H1 (cell line): ENCODE measurements around the gene CKAP2L. TPM values are rescaled to one million over a fixed set of nuclear protein-coding genes. Genes with fewer than 3 reads are reported as not detected.
A peak's percentile ranks its signal among the peaks of the same experiment; 100 is the strongest.

Source experiments
- CTCF ChIA-PET: fragments of 300-600 bp; sonication (Branson Sonifier 250); formaldehyde crosslinking; loops from one replicate; lab custom pipeline; 2021; ENCODE audit not compliant: partially characterized antibody; lab: Charles Lee
- POLR2A ChIA-PET: fragments of 300-600 bp; sonication (Branson Sonifier 250); formaldehyde crosslinking; loops from one replicate; lab custom pipeline; 2021; ENCODE audit warnings: inconsistent platforms; ENCODE audit not compliant: partially characterized antibody; lab: Charles Lee
- DNase-seq, 2 experiments: peaks; one replicate each; pipeline versions ENCODE4 v3.0.0 to v3.0.0-alpha.2; 2010 to 2022; ENCODE audit warnings: low spot score in 2 of 2, low read depth in 1 of 2, mixed read lengths in 1 of 2
- FAIRE-seq: peaks from 2 replicates; lab custom pipeline; 2011; peaks lifted over from hg19 to GRCh38; lab: Jason Lieb, UNC
- H2AFZ ChIP-seq: 2 replicates; pipeline ENCODE4 v1.8.1; 2012; ENCODE audit warnings: low read length, inconsistent platforms
- H2AK5ac ChIP-seq: 2 replicates; pipeline ENCODE4 v1.6.1; 2013; ENCODE audit warnings: low read depth, low read length
- H2BK120ac ChIP-seq: replicated peaks from 2 replicates; pipeline ENCODE3; 2013; ENCODE audit warnings: low read depth, low read length, inconsistent platforms
- H2BK12ac ChIP-seq: 2 replicates; pipeline ENCODE4 v1.6.1; 2013; ENCODE audit warnings: low read depth, low read length
- H2BK15ac ChIP-seq: 2 replicates; pipeline ENCODE4 v1.6.1; 2013; ENCODE audit warnings: low read length
- H2BK20ac ChIP-seq: 2 replicates; pipeline ENCODE4 v1.6.1; 2013; ENCODE audit warnings: low read length
- H2BK5ac ChIP-seq: 2 replicates; pipeline ENCODE4 v1.6.1; 2013; ENCODE audit warnings: low read depth, low read length
- H3K14ac ChIP-seq: 2 replicates; pipeline ENCODE4 v1.6.1; 2013; ENCODE audit warnings: inconsistent platforms; ENCODE audit not compliant: insufficient read length
- H3K18ac ChIP-seq: 2 replicates; pipeline ENCODE4 v1.6.1; 2013; ENCODE audit warnings: low read length; ENCODE audit errors: extremely low read depth
- H3K23ac ChIP-seq: 2 replicates; pipeline ENCODE4 v1.6.1; 2013; ENCODE audit warnings: inconsistent platforms; ENCODE audit not compliant: insufficient read length
- H3K23me2 ChIP-seq: 2 replicates; pipeline ENCODE4 v1.6.1; 2013; ENCODE audit warnings: low read depth, low read length
- H3K27ac ChIP-seq: 2 replicates; pipeline ENCODE4 v1.6.1; 2011; ENCODE audit warnings: low read depth, low read length, inconsistent platforms
- H3K27me3 ChIP-seq, 4 experiments: replicated peaks in 1 of 4; 1 replicate in 1 of 4; 2 replicates in 3 of 4; pipeline versions ENCODE4 v1.6.1 to v1.8.1; 2011 to 2013; ENCODE audit warnings: low read length in 3 of 4, mild to moderate bottlenecking in 3 of 4, inconsistent platforms in 2 of 4, mixed read lengths in 2 of 4, moderate library complexity in 1 of 4; ENCODE audit not compliant: control insufficient read depth in 3 of 4, insufficient read depth in 3 of 4; ENCODE audit errors: extremely low read depth in 1 of 4
- H3K36me3 ChIP-seq, 4 experiments: 2 replicates each; pipeline versions ENCODE4 v1.6.1 to v1.8.1; 2011 to 2013; ENCODE audit warnings: mild to moderate bottlenecking in 4 of 4, low read length in 3 of 4, moderate library complexity in 2 of 4, control low read depth in 1 of 4, inconsistent platforms in 1 of 4; ENCODE audit not compliant: insufficient read depth in 4 of 4, control insufficient read depth in 2 of 4
- H3K4ac ChIP-seq: replicated peaks from 2 replicates; pipeline ENCODE3; 2013; ENCODE audit warnings: low read length, low read depth, mixed read lengths, inconsistent platforms; ENCODE audit not compliant: insufficient read length
- H3K4me1 ChIP-seq, 4 experiments: replicated peaks in 1 of 4; 1 replicate in 1 of 4; 2 replicates in 3 of 4; pipeline versions ENCODE4 v1.6.1 to v1.8.1; 2011 to 2013; ENCODE audit warnings: low read length in 3 of 4, inconsistent platforms in 2 of 4, mixed read lengths in 1 of 4; ENCODE audit not compliant: insufficient read depth in 4 of 4, control insufficient read depth in 3 of 4
- H3K4me2 ChIP-seq, 2 experiments: 2 replicates each; pipeline versions ENCODE4 v1.6.1 to v1.8.1; 2011 to 2013; ENCODE audit warnings: low read depth in 2 of 2, low read length in 2 of 2, control low read depth in 1 of 2, inconsistent platforms in 1 of 2, mild to moderate bottlenecking in 1 of 2; ENCODE audit not compliant: insufficient read depth in 1 of 2
- H3K4me3 ChIP-seq, 4 experiments: fragments of 200-600, 300-600 bp in 1 of 4; sonication (generic), shearing (Covaris generic), sonication (Bioruptor Twin) in 1 of 4; 2 replicates each; pipeline versions ENCODE4 v1.5.1 to v1.8.1; 2011 to 2016; ENCODE audit warnings: low read length in 4 of 4, low read depth in 3 of 4, control low read depth in 2 of 4, inconsistent platforms in 2 of 4, mild to moderate bottlenecking in 2 of 4, mixed read lengths in 1 of 4, moderate library complexity in 1 of 4; ENCODE audit not compliant: insufficient read depth in 2 of 4; ENCODE audit errors: extremely low read depth in 1 of 4
- H3K56ac ChIP-seq: replicated peaks from 2 replicates; pipeline ENCODE3; 2013; ENCODE audit warnings: low read depth, mild to moderate bottlenecking, mixed read lengths, low read length, inconsistent platforms; ENCODE audit not compliant: insufficient read length
- H3K79me1 ChIP-seq: 2 replicates; pipeline ENCODE4 v1.6.1; 2013; ENCODE audit warnings: low read depth, low read length, control low read depth
- H3K79me2 ChIP-seq, 2 experiments: 2 replicates each; pipeline versions ENCODE4 v1.6.1 to v1.8.1; 2012 to 2013; ENCODE audit warnings: low read length in 2 of 2, mild to moderate bottlenecking in 2 of 2, inconsistent platforms in 1 of 2; ENCODE audit not compliant: insufficient read depth in 2 of 2, control insufficient read depth in 1 of 2
- H3K9ac ChIP-seq, 4 experiments: replicated peaks in 1 of 4; 1 replicate in 1 of 4; 2 replicates in 3 of 4; pipeline versions ENCODE4 v1.6.1 to v1.8.1; 2011 to 2013; ENCODE audit warnings: low read depth in 3 of 4, low read length in 3 of 4, control low read depth in 2 of 4, mild to moderate bottlenecking in 2 of 4, moderate library complexity in 2 of 4, inconsistent platforms in 1 of 4; ENCODE audit errors: extremely low read depth in 1 of 4
- H3K9me3 ChIP-seq, 2 experiments: 2 replicates each; pipeline versions ENCODE4 v1.6.1 to v1.8.1; 2012 to 2013; ENCODE audit warnings: mild to moderate bottlenecking in 2 of 2, moderate library complexity in 2 of 2, control low read depth in 1 of 2, inconsistent platforms in 1 of 2, low read depth in 1 of 2, low read length in 1 of 2, mixed read lengths in 1 of 2; ENCODE audit not compliant: insufficient read depth in 2 of 2
- H4K20me1 ChIP-seq, 2 experiments: replicated peaks in 1 of 2; 2 replicates each; pipeline versions ENCODE3 to v1.8.1; 2011 to 2013; ENCODE audit warnings: inconsistent platforms in 2 of 2, low read length in 2 of 2, mild to moderate bottlenecking in 1 of 2; ENCODE audit not compliant: insufficient read depth in 2 of 2, control insufficient read depth in 1 of 2
- H4K5ac ChIP-seq: 2 replicates; pipeline ENCODE4 v1.6.1; 2013; ENCODE audit warnings: low read length, low read depth, mixed read lengths, inconsistent platforms; ENCODE audit not compliant: insufficient read length
- H4K8ac ChIP-seq: 2 replicates; pipeline ENCODE4 v1.8.0; 2013; ENCODE audit warnings: mild to moderate bottlenecking, moderate library complexity, low read length, inconsistent platforms; ENCODE audit not compliant: insufficient read depth; ENCODE audit errors: extremely low read depth
- H4K91ac ChIP-seq: replicated peaks from 2 replicates; pipeline ENCODE3; 2013; ENCODE audit warnings: low read length, mixed read lengths, inconsistent platforms; ENCODE audit not compliant: insufficient read length
- BACH1 ChIP-seq: IDR thresholded peaks from 2 replicates; pipeline ENCODE4 v1.6.1; 2012; ENCODE audit warnings: low read length, improper control_type of control experiment
- BRCA1 ChIP-seq: IDR thresholded peaks from 2 replicates; pipeline ENCODE4 v1.6.1; 2012; ENCODE audit warnings: low read depth, low read length, improper control_type of control experiment
- FOSL1 ChIP-seq: IDR thresholded peaks from 2 replicates; pipeline ENCODE4 v1.6.1; 2011; ENCODE audit warnings: mild to moderate bottlenecking, low read depth, low read length, moderate library complexity; ENCODE audit not compliant: insufficient read depth
- GABPA ChIP-seq: IDR thresholded peaks from 2 replicates; pipeline ENCODE4 v1.6.1; 2011; ENCODE audit warnings: mild to moderate bottlenecking, low read length, moderate library complexity, borderline replicate concordance; ENCODE audit not compliant: insufficient read depth
- NANOG ChIP-seq: IDR thresholded peaks from 2 replicates; pipeline ENCODE4 v1.6.1; 2011; ENCODE audit warnings: low read length, low read depth, mild to moderate bottlenecking, inconsistent platforms; ENCODE audit not compliant: insufficient read depth, poor library complexity, severe bottlenecking
- TAF7 ChIP-seq: optimal IDR thresholded peaks from 2 replicates; pipeline ENCODE3; 2011; ENCODE audit warnings: low read depth, mild to moderate bottlenecking, inconsistent platforms, low read length, moderate library complexity, borderline replicate concordance
- WGBS, 2 experiments: shearing (Covaris generic) in 1 of 2; methylation state at CpG; one replicate each; pipeline versions ENCODE4 v1.1.6 to v1.1.7; 2013 to 2015; ENCODE audit warnings: low lambda C conversion rate in 2 of 2, mixed read lengths in 2 of 2, inconsistent platforms in 1 of 2, low coverage in 1 of 2, missing lambda C conversion rate in 1 of 2; ENCODE audit not compliant: insufficient replicate concordance in 2 of 2, insufficient coverage in 1 of 2, insufficient read length in 1 of 2; ENCODE audit errors: extremely low coverage in 1 of 2, missing lambda C conversion rate in 1 of 2; 5-methylcytosine and 5-hydroxymethylcytosine counted together
- polyA plus RNA-seq, 7 experiments: library from polyadenylated mRNA; depleted of rRNA in 3 of 7; stranded (reverse) in 5 of 7; unstranded in 2 of 7; fragments of >200 nt in 5 of 7; fragments of 200-250 nt in 2 of 7; gene quantifications; 1 replicate in 5 of 7; 2 replicates in 1 of 7; 4 replicates in 1 of 7; pipeline versions ENCODE4 v1.2.1 to v1.2.3, GENCODE V29; 2011 to 2013; ENCODE audit warnings: missing spikeins in 2 of 7, mixed read lengths in 2 of 7
- total RNA-seq: library from RNA; stranded (reverse); fragmentation: NEBNext Ultra II Directional; extraction: Animal tissue kit (Norgen Biotek cat#: 25700); gene quantifications from 2 replicates; pipeline ENCODE4 v1.2.1, GENCODE V29; 2021
- TF ChIP-seq, protein P1 (sequence below), 3 experiments: IDR thresholded peaks; 1 replicate in 2 of 3; 2 replicates in 1 of 3; pipeline versions ENCODE4 v1.5.1 to v1.6.1; 2011; ENCODE audit warnings: low read length in 3 of 3, mild to moderate bottlenecking in 3 of 3, inconsistent platforms in 2 of 3, low read depth in 1 of 3, moderate library complexity in 1 of 3; ENCODE audit not compliant: insufficient read depth in 1 of 3; ENCODE audit errors: control extremely low read depth in 1 of 3
- TF ChIP-seq, protein P2 (sequence below): IDR thresholded peaks from 2 replicates; pipeline ENCODE4 v1.6.1; 2012; ENCODE audit warnings: inconsistent platforms

CKAP2L gene
- total and polyA plus RNA-seq, 2 of the 8 experiments (the other 6 are each of a cell fraction or from before 2014, with no cell fraction given), result 2.5 to 20.7 TPM

DNA sequence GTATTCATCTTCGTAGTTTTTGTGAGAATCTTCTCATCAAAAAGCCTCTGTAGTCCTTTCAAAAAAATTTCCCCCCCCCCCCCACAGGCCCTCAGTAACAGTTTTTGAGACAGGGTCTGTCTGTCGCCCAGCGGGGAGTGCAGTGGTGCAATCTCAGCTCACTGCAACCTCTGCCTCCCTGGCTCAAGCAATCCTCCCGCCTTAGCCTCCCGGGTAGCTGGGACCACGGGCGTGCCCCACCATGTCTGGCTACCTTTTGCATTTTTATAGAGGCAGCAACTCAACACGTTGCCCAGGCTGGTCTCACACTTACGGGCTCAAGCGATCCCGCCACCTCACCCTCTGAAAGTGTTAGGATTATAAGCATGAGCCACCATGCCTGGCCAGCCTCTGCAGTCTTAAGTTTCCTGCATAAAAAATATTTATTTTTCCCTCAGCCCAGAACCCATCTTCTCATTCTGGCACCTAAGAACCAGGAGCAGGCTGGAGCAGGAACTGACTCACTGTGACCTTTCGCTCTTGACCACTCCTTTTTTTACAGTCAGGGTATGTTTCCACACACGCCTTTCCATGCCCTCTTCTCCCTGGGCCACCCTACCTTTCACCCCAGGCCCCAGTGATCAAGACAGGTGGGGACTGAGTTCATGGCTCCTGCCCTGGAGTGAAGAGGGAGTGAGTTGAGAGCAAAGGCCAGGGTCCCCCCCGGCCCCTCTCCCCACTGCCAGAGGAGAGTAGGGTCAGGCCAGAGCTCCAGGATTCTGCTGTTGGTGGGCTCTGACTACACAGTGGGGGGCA, 76.1 kb downstream of the CKAP2L start:
- WGBS, 2 experiments, result 93% methylated on average over 14 of the region's 14 CpGs; no CpG with 5 or more reads in 1 of the 2 experiments
- no peak overlapping the region; the same call in 1 of the 2 replicates for H4K8ac ChIP-seq
- no peak overlapping the region for H2BK12ac ChIP-seq
- H3K18ac ChIP-seq, result no peak overlapping the region
- H3K9me3 ChIP-seq, result no peaks in the 10 kb centered on the region
- ChIA-PET POLR2A (interaction anchor here (0.6 to 1.1 kb wide), 2 partner anchors 9 to 51 kb away, joined by 3 read pairs; no protein-coding TSS in a partner anchor), CTCF (interaction anchor here (0.7 to 4.9 kb wide), 6 partner anchors 8 to 87 kb away, joined by 3 to 37 read pairs (median 4); no protein-coding TSS in a partner anchor)
- no peak overlapping the region for H4K5ac ChIP-seq
- H2BK5ac ChIP-seq, result no peak overlapping the region
- H3K4ac ChIP-seq, result no peak overlapping the region
- no peaks in the 10 kb centered on the region for H3K27me3 ChIP-seq
- H4K20me1 ChIP-seq, result no peaks in the 10 kb centered on the region
- no peaks in the 10 kb centered on the region for H3K23me2 ChIP-seq
- peak overlapping the region; percentile 3 for H4K91ac ChIP-seq
- H2AFZ ChIP-seq, result no peak overlapping the region
- no peak overlapping the region for H3K14ac ChIP-seq
- no peaks in the 10 kb centered on the region for H3K79me2 ChIP-seq
- DNase-seq (no peak), FAIRE-seq (no peak)
- H3K56ac ChIP-seq, result no peak overlapping the region
- H2AK5ac ChIP-seq, result no peak overlapping the region
- no peak overlapping the region for H3K23ac ChIP-seq
- H3K4me2 ChIP-seq, result no peak overlapping the region
- H3K79me1 ChIP-seq, result no peaks in the 10 kb centered on the region
- H2BK20ac ChIP-seq, result no peak overlapping the region
- H3K9ac ChIP-seq, result no peak overlapping the region
- H3K27ac ChIP-seq, result no peak overlapping the region
- H3K4me3 ChIP-seq, result no peak overlapping the region
- H3K4me1 ChIP-seq, result peaks cover 0 to 6% (median 3%) of the 10 kb centered on the region in 4 experiments; a peak in 4 of 7 replicates
- no peak overlapping the region for H2BK15ac ChIP-seq
- no peak overlapping the region for H2BK120ac ChIP-seq
- no peaks in the 10 kb centered on the region for H3K36me3 ChIP-seq
- TF ChIP-seq GABPA (no peak), BRCA1 (no peak), BACH1 (no peak), NANOG (no peak), TAF7 (no peak), FOSL1 (no peak)
- TF ChIP-seq, protein P1, sequence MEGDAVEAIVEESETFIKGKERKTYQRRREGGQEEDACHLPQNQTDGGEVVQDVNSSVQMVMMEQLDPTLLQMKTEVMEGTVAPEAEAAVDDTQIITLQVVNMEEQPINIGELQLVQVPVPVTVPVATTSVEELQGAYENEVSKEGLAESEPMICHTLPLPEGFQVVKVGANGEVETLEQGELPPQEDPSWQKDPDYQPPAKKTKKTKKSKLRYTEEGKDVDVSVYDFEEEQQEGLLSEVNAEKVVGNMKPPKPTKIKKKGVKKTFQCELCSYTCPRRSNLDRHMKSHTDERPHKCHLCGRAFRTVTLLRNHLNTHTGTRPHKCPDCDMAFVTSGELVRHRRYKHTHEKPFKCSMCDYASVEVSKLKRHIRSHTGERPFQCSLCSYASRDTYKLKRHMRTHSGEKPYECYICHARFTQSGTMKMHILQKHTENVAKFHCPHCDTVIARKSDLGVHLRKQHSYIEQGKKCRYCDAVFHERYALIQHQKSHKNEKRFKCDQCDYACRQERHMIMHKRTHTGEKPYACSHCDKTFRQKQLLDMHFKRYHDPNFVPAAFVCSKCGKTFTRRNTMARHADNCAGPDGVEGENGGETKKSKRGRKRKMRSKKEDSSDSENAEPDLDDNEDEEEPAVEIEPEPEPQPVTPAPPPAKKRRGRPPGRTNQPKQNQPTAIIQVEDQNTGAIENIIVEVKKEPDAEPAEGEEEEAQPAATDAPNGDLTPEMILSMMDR (IDR thresholded peaks at IDR 0.05; ENCODE audit: control extremely low read depth in 1 of 3, insufficient read depth in 1 of 3, low read depth in 1 of 3, low read length in 3 of 3), result no peak
- TF ChIP-seq, protein P2, sequence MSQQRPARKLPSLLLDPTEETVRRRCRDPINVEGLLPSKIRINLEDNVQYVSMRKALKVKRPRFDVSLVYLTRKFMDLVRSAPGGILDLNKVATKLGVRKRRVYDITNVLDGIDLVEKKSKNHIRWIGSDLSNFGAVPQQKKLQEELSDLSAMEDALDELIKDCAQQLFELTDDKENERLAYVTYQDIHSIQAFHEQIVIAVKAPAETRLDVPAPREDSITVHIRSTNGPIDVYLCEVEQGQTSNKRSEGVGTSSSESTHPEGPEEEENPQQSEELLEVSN, result no peak
